ENCODE measurements around the gene PLXNA1. TPM values are rescaled to one million over a fixed set of nuclear protein-coding genes. Genes with fewer than 3 reads are reported as not detected.

The PLXNA1 gene
- total and polyA plus RNA-seq, 9 of the 15 experiments (the other 6 are each of a cell fraction or from before 2014, with no cell fraction given) = 0.23 to 59.9 (median 16.8) TPM

DNA sequence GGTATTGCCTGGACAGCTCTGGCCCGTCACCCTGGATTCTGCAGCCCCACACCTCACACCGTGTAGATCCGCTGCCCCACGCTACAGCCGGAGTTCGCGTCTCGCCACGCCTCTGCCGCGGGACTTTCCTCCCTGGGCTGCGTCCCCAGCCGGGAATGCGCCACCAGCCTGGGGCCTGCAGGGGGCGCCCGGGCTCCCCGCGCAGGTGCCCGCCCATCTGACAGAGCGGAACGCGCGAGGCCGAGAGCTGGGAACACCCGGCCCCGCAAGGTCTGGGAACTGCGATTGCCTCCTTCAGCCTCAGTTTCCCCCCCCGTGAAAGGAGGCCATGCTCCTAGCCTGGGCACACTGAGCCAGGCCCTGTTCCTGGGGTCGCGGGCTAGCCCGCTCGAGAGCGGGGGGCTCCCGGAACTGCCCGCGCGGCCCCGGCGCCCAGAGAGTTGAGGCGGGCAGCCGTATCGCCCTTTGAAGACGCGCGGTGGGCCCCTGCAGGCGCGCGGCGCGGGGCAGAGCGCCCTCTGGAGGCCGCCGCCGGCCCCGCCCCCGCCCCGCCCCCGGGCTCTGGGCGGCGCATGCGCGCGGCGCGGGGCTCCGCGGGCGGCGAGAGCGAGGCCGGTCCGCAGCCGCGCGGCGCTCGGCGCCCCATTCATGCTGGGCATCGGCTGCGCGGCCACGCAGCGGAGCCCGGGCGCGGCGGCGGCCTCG, at the start of gene PLXNA1 (continued):
- TF ChIP-seq, protein P1, sequence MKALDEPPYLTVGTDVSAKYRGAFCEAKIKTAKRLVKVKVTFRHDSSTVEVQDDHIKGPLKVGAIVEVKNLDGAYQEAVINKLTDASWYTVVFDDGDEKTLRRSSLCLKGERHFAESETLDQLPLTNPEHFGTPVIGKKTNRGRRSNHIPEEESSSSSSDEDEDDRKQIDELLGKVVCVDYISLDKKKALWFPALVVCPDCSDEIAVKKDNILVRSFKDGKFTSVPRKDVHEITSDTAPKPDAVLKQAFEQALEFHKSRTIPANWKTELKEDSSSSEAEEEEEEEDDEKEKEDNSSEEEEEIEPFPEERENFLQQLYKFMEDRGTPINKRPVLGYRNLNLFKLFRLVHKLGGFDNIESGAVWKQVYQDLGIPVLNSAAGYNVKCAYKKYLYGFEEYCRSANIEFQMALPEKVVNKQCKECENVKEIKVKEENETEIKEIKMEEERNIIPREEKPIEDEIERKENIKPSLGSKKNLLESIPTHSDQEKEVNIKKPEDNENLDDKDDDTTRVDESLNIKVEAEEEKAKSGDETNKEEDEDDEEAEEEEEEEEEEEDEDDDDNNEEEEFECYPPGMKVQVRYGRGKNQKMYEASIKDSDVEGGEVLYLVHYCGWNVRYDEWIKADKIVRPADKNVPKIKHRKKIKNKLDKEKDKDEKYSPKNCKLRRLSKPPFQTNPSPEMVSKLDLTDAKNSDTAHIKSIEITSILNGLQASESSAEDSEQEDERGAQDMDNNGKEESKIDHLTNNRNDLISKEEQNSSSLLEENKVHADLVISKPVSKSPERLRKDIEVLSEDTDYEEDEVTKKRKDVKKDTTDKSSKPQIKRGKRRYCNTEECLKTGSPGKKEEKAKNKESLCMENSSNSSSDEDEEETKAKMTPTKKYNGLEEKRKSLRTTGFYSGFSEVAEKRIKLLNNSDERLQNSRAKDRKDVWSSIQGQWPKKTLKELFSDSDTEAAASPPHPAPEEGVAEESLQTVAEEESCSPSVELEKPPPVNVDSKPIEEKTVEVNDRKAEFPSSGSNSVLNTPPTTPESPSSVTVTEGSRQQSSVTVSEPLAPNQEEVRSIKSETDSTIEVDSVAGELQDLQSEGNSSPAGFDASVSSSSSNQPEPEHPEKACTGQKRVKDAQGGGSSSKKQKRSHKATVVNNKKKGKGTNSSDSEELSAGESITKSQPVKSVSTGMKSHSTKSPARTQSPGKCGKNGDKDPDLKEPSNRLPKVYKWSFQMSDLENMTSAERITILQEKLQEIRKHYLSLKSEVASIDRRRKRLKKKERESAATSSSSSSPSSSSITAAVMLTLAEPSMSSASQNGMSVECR (CRISPR knock-in tag; IDR thresholded peaks at IDR 0.05) = peak; percentile 44; the same call in 1 of the 2 replicates
- TF ChIP-seq CBX3 (IDR thresholded peaks at IDR 0.05; ENCODE audit: borderline replicate concordance in 1 of 2, low read length in 2 of 2) (peak in 1 of 2 experiments; percentile 32; a peak in 1 of 3 replicates), ZNF175 (CRISPR knock-in tag; IDR thresholded peaks at IDR 0.05; ENCODE audit: low read depth) (0 out of 2 replicates have a peak, but pooled peaks have one; percentile 39), E2F1 (CRISPR knock-in tag; IDR thresholded peaks at IDR 0.05) (peak; percentile 82; the same call in 1 of the 2 replicates), RCOR1 (IDR thresholded peaks at IDR 0.05; ENCODE audit: borderline replicate concordance in 1 of 2, low read depth in 2 of 2, low read length in 2 of 2) (peak in 1 of 2 experiments; percentile 80; a peak in 2 of 4 replicates), ZNF184 (CRISPR knock-in tag; IDR thresholded peaks at IDR 0.05) (no peak), RBFOX2 (IDR thresholded peaks at IDR 0.05; ENCODE audit: low read depth, low read length) (peak; percentile 80), ZNF239 (CRISPR knock-in tag; IDR thresholded peaks at IDR 0.05) (no peak), PCBP1 (IDR thresholded peaks at IDR 0.05; ENCODE audit: low read depth, low read length, poor library complexity, severe bottlenecking) (peak; percentile 71), POLR2B (IDR thresholded peaks at IDR 0.05; ENCODE audit: low read depth, partially characterized antibody) (no peak), SRF (CRISPR knock-in tag; IDR thresholded peaks at IDR 0.05) (peak in 1 of 2 experiments; percentile 81; a peak in 1 of 4 replicates), NONO (IDR thresholded peaks at IDR 0.05; ENCODE audit: low read depth in 2 of 2, low read length in 1 of 2) (0 out of 4 replicates have a peak, but pooled peaks of 1 of the 2 experiments have one; percentile 25), SRSF7 (optimal IDR thresholded peaks at IDR 0.05; ENCODE audit: low read depth, low read length) (no peak), CBFA2T3 (IDR thresholded peaks at IDR 0.05) (0 out of 2 replicates have a peak, but pooled peaks have one; percentile 10), GABPB1 (CRISPR knock-in tag; IDR thresholded peaks at IDR 0.05) (peak; percentile 54; the same call in 1 of the 2 replicates), RBBP5 (IDR thresholded peaks at IDR 0.05; ENCODE audit: borderline replicate concordance, insufficient read depth, low read length, poor library complexity, severe bottlenecking) (no peak), POLR3A (IDR thresholded peaks at IDR 0.05; ENCODE audit: borderline replicate concordance, extremely low read depth, insufficient read depth, insufficient read length) (no peak), PRMT5 (CRISPR knock-in tag; IDR thresholded peaks at IDR 0.05) (0 out of 2 replicates have a peak, but pooled peaks have one; percentile 43), POLR2G (IDR thresholded peaks at IDR 0.05; ENCODE audit: low read depth, low read length) (peak; percentile 81), KDM1A (IDR thresholded peaks at IDR 0.05) (peak; percentile 75 to 91)

Measured in K562 (cell line).